LNCAP (cell line): ENCODE measurements around the gene AP2B1.

ENCODE experiments used
- TF ChIP-seq, protein P1 (sequence below): fragments of 450-650 bp; IDR thresholded peaks from 2 replicates; pipeline ENCODE4 v1.5.1; 2017; ENCODE audit warnings: mild to moderate bottlenecking

Gene AP2B1

DNA sequence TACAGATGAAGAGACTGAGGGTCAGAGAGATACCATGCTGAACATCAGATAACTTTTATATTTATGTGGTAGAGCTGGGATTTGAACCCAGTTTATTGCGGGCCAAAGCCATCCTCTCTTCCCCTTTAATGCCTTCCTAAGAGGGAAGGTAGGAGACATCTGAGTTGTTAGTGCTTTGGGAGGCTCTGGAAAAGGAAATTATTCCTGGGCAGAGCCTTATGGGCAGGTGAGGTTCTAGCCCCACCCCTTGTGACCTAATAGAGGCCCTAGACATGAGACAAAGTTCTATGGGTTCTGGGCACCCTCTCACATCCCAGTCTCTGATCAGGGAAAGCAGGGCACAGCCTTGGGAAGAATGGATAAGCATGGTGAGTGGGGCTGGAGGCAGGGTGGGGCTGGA, 173.5 kb downstream of the AP2B1 start, which contains the start of gene C17orf50:
C17orf50 (plus strand) TSS at position 301 of the 400 bp plus-strand sequence; CDS start at position 356, 55 bp downstream.
- TF ChIP-seq, protein P1, sequence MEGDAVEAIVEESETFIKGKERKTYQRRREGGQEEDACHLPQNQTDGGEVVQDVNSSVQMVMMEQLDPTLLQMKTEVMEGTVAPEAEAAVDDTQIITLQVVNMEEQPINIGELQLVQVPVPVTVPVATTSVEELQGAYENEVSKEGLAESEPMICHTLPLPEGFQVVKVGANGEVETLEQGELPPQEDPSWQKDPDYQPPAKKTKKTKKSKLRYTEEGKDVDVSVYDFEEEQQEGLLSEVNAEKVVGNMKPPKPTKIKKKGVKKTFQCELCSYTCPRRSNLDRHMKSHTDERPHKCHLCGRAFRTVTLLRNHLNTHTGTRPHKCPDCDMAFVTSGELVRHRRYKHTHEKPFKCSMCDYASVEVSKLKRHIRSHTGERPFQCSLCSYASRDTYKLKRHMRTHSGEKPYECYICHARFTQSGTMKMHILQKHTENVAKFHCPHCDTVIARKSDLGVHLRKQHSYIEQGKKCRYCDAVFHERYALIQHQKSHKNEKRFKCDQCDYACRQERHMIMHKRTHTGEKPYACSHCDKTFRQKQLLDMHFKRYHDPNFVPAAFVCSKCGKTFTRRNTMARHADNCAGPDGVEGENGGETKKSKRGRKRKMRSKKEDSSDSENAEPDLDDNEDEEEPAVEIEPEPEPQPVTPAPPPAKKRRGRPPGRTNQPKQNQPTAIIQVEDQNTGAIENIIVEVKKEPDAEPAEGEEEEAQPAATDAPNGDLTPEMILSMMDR: no peak

DNA sequence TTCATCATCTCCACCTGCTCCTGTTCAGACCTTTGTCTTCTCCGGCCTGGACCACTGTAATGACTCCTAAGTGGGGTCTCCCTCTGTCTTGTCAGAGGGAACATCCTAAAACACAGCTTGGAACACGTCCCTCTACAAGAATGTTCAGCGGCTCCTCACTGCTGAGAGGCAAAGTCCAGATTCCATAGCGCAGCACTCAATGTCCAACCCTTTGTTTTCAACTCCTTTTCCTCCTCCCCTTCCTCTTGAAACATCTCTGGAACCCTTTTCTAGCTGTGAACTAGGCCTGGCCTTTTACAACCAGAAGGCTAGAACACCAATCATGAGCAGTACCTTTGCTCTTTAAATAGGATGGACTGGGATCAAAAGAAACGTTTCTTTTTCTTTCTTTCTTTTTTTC, 174.5 kb downstream of the AP2B1 start:
- TF ChIP-seq, protein P1: no peak

DNA sequence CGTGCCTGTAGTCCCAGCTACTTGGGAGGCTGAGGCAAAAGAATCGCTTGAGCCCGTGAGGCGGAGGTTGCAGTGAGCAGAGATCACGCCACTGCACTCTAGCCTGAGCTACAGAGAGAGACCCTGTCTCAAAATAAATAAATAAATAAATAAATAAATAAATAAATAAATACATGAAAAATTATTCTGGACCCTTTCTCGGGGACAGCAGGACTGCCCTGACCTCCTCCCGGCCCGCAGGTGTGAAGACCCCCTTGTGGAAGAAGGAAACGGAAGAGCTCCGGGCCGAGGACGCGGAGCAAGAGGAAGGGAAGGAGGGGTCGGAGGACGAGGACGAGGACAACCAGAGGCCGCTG, 176.6 kb downstream of the AP2B1 start:
- TF ChIP-seq, protein P1: no peak

DNA sequence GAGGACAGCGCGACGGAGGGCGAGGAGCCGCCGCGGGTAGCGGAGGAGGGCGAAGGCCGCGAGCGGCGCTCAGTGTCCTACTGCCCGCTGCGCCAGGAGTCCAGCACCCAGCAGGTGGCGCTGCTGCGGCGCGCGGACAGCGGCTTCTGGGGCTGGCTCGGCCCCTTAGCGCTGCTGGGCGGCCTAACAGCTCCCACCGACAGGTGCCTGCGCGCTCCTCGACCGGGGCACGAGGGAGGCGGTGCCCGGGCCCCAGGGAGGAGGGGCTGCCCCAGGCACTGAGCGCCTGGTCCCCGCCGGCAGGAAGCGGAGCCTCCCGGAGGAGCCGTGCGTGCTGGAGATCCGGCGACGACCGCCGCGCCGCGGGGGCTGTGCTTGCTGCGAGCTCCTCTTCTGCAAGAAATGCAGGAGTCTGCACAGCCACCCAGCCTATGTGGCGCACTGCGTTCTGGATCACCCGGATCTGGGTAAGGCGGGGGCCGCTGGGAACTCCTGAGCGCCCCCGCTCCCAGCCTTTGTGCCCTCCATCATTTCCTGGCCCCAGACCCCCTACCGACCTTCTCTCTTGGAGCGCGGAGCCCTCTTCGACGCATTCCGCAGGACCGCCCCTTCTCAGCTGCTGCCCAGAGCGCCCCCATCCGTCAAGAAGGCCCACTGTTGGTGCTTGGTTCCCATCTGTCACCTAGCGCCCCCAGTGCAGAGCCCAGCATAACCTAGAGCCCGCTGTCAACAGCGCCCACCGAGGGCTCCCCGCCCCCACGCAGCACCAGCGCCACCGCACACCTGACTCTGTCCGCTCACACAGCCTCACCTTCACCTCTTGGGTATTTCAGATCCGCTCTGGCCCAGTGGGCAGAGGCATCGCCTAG, 177.2 kb downstream of the AP2B1 start:
- TF ChIP-seq, protein P1: peak; percentile 93

DNA sequence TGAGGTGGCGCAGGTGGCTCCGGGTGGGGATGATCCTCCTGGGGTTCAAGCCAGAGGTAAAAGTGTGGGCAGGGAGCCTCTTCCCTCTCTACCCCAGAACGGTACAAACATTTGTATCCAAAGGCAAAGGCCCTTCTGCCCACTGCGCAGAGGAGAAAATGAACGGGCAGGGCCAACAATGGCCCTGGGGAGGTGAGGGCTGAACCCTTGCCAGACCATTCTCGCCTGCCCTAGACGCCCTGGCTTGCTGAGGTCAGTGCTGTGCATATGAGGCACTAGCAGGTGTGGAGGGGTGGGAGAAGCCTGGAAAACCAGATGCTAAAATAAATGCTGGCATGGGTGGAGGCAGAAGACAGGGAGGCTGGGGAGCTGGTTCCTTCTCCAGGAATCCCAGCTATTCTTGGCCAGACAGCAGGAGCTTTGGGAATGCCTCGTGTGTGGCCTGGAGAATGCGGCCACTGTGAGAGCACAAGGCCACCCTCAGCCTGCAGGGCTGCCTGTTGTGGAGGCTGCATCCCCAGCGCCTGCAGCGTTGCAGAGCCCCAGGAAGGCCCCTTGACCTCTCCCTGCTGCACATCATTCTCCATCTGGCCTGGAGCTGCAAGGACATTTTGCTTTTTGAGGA, 178.1 kb downstream of the AP2B1 start:
- TF ChIP-seq, protein P1: no peak

DNA sequence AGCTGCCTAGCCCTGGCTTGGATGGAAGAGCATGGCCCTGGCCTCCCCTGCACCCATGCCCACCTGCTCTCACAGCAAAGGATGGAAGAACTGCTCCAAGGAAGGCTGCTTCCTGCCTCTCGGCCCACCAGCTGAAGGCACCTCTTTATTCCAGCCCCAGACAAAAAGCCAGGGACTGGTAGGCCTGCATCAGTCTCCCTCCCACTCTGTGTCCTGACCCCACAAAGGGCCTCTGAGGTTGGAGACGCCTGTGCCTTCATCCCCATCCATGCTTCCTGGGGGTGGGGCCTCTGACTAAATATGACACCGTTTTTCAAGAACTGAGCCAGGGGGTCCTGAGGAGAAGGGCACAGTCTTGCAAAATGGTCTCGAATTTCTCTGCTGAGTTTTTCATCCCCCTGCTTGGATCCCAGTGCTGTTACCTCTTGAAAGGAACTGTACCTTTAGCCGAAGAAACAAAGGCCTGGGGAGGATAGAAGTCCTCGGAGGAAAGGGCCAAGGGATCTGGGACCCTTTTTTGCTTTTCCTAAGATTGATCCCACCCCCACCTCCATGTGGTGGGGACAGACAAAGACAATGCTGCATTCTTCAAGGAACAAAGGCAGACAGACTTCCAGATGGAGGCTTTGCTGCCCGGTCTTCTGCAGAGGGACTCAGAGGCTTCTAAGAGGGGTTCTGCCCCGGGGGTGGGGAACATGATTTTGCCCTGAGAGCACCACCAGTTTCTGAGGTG, 178.8 kb downstream of the AP2B1 start:
- TF ChIP-seq, protein P1: no peak

DNA sequence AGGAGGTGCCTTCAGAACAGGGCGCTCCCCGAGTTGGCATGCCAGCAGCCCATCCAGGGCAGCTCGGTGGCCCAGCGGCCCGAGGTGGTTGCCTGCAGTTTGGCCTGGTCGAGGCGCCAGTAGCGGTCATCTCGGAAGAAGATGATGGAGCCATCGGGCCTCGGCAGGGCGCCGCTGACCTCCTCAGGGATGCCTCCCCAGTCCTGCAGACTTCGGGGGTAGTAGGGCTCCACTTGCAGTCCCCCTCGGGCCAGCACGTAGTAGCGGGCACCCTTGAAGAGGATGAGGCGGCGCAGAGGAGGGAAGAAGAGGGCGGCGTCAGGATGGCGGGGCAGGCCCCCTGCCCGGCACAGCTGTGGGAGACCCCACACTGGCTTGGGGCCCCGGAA, 179.4 kb downstream of the AP2B1 start:
- TF ChIP-seq, protein P1: no peak
